Transverse colon (tissue), 4 donors: ENCODE data around the gene GP1BB. TPM values are rescaled to one million over a fixed set of nuclear protein-coding genes. Genes with fewer than 3 reads are reported as not detected.

ENCODE experiments used
- DNase-seq: peaks from one replicate; pipeline ENCODE4 v3.0.0-alpha.2; 2019
- H3K27ac ChIP-seq, 4 donors: fragments of 200-600 bp; sonication (generic); 2 replicates each; pipeline ENCODE4 v1.5.1; 2016 to 2018; ENCODE audit warnings: inconsistent platforms in 4 of 4
- H3K27me3 ChIP-seq: fragments of 200-600 bp; sonication (generic); 2 replicates; pipeline ENCODE4 v1.5.1; 2017; ENCODE audit warnings: inconsistent platforms
- H3K36me3 ChIP-seq, 4 donors: fragments of 200-600 bp; sonication (generic); 2 replicates each; pipeline ENCODE4 v1.5.1; 2017 to 2019; ENCODE audit warnings: inconsistent platforms in 4 of 4
- H3K4me1 ChIP-seq, 4 donors: fragments of 200-600 bp; sonication (generic); 2 replicates each; pipeline ENCODE4 v1.5.1; 2017 to 2020; ENCODE audit warnings: inconsistent platforms in 4 of 4
- H3K4me3 ChIP-seq, 4 donors: fragments of 200-600 bp; sonication (generic); 1 replicate in 1 of 4; 2 replicates in 3 of 4; pipeline versions ENCODE4 v1.5.1 to v1.6.1; 2017 to 2019; ENCODE audit warnings: inconsistent platforms in 4 of 4
- H3K9me3 ChIP-seq, 2 donors: fragments of 200-600 bp; sonication (generic); 2 replicates each; pipeline ENCODE4 v1.5.1; 2017 to 2019; ENCODE audit warnings: inconsistent platforms in 2 of 2
- EP300 ChIP-seq: sonication (generic); formaldehyde crosslinking; IDR thresholded peaks from one replicate; pipeline ENCODE4 v1.6.1; 2017; ENCODE audit warnings: antibody characterized with exemption, low read depth
- POLR2A ChIP-seq: fragments of 450-650 bp; IDR thresholded peaks from one replicate; pipeline ENCODE4 v1.6.1; 2016; ENCODE audit warnings: antibody characterized with exemption, mild to moderate bottlenecking, moderate library complexity
- POLR2AphosphoS5 ChIP-seq, 3 donors: sonication (generic); formaldehyde crosslinking; IDR thresholded peaks; one replicate each; pipeline ENCODE4 v1.6.1; 2016; ENCODE audit warnings: antibody characterized with exemption in 3 of 3
- WGBS, 2 donors: methylation state at CpG; one replicate each; pipeline ENCODE4 v1.1.5; 2018; ENCODE audit warnings: low coverage in 1 of 2; 5-methylcytosine and 5-hydroxymethylcytosine counted together
- in situ Hi-C, 4 donors: fragments of 200-750 bp; cut with MboI; loops; one replicate each; pipeline versions ENCODE4 v1.15.0 to v1.15.1; 2017; ENCODE audit warnings: low sequenced_read_pairs in 3 of 4, low pct_ligation_motif_present in 1 of 4, low pct_unique_long_range_greater_than_20kb in 1 of 4
- intact Hi-C: fragments of 100-400 bp; cut with DNase I; formaldehyde crosslinking; loops from one replicate; pipeline ENCODE4 v1.15.1; 2023; ENCODE audit warnings: low total_unique reads
- total RNA-seq, 4 donors: library from RNA; depleted of rRNA; stranded (reverse); fragments of >200 nt; gene quantifications; one replicate each; pipeline ENCODE4 v1.1.0, GENCODE V29; 2016
- TF ChIP-seq, protein P1 (sequence below), 5 experiments: fragments of 200-600 bp in 3 of 5; fragments of 450-650 bp in 2 of 5; sonication (generic) in 3 of 5; IDR thresholded peaks; 1 replicate in 2 of 5; 2 replicates in 3 of 5; pipeline ENCODE4 v1.5.1; 2016 to 2017; ENCODE audit warnings: antibody characterized with exemption in 5 of 5, inconsistent platforms in 3 of 5, mild to moderate bottlenecking in 2 of 5, moderate library complexity in 1 of 5

The GP1BB gene
- total RNA-seq, 4 donors from 2014 or later, result 0.41 to 10.3 (median 1.8) TPM

DNA sequence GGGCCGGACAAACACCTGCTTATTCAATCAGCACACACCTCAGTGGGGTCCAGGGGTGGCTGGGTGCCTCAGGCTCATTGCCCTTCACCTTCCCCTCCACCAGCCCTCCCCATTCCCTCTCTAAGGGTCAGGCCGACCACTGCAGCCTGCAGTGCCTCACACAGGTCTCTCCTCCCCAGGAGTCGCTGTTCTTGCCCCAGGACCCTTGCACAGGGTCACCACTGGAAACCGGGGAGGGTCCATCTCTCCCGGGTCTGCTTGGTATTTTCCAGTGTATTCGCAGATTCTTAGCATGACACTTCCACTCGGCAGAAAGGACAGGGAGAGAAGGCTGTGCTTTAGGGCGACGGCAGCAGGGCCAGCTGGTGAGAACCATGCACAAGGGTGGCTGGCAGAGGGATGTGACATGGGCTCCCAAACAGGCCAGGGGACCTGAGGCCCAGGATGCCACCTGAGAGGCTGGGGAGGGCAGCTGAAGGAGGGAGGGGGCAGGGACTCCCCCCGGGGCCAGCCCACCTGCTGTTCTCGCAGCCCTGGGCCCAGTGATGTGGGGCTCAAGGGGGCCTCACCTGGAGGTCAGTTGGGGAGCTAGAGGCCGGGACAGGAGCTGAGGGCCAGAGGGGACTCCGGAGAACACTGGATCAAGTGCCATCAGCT is 21.1 kb downstream of the GP1BB start:
- H3K27ac ChIP-seq, result no peak overlapping the region
- H3K36me3 ChIP-seq, result no peaks in the 10 kb centered on the region
- no peak overlapping the region for H3K4me3 ChIP-seq
- intact Hi-C loops, result no loop called here
- no peaks in the 10 kb centered on the region for H3K27me3 ChIP-seq
- TF ChIP-seq, protein P1, sequence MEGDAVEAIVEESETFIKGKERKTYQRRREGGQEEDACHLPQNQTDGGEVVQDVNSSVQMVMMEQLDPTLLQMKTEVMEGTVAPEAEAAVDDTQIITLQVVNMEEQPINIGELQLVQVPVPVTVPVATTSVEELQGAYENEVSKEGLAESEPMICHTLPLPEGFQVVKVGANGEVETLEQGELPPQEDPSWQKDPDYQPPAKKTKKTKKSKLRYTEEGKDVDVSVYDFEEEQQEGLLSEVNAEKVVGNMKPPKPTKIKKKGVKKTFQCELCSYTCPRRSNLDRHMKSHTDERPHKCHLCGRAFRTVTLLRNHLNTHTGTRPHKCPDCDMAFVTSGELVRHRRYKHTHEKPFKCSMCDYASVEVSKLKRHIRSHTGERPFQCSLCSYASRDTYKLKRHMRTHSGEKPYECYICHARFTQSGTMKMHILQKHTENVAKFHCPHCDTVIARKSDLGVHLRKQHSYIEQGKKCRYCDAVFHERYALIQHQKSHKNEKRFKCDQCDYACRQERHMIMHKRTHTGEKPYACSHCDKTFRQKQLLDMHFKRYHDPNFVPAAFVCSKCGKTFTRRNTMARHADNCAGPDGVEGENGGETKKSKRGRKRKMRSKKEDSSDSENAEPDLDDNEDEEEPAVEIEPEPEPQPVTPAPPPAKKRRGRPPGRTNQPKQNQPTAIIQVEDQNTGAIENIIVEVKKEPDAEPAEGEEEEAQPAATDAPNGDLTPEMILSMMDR (IDR thresholded peaks at IDR 0.05), result no peak
- H3K9me3 ChIP-seq, result no peaks in the 10 kb centered on the region
- no peak for DNase-seq
- H3K4me1 ChIP-seq, result no peaks in the 10 kb centered on the region
- in situ Hi-C loops, result no loop called here
- WGBS, 2 donors, result 81 to 88% methylated on average over 3 to 13 of the region's 13 CpGs

DNA sequence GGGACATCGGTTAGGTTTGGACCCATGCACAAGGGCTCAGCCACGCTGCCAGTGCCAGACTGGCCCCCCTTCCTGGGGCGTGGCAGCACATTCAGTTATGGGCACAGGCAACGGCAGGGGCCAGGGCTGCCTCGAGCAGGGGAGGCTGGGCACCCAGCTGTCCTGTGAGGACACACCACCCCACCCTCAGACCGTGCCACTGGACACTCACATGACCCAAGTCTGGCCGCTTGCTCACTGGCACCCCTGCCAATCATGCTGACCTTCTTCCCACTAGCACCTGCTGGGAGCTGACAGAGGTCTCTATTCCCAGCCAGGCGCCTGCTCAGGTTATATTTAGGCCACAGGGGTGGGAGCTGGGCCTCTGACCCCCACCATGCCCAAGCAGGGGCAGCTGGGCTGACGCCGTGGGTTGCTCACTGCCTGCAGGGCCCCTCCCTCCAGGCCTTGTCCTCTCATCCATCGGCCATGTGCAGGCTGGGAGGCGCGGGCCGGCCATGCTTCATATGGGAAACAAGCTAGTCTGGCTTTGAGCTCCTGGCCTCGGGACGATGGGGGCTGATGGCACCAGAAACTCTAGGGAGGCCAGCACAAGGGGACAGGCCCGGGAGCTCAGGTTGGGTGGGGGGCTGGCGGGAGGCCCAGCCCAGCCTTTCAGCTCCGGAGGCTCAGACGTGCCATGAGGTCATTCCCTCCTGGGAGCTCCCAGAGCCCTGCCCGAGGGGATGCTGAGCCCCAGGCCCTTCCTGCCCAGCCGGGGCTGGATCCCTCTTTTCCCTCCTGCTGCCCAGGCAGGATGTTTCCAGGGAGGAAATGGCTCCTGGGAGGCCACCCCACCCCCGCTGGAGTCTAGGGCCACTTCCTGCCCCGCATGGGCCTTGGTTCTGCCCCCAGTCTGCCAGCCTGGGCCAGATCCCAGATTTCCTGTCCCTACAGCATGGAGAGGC is 22.1 kb downstream of the GP1BB start:
- intact Hi-C loops (no loop called here), in situ Hi-C loops (no loop called here)
- no peaks in the 10 kb centered on the region for H3K36me3 ChIP-seq
- peaks cover 3% of the 10 kb centered on the region for H3K27me3 ChIP-seq
- 57% methylated on average over 17 of the region's 24 CpGs; no CpG with 5 or more reads in 1 of the 2 donors for WGBS, 2 donors
- H3K27ac ChIP-seq, result no peak overlapping the region
- no peak overlapping the region for H3K4me3 ChIP-seq
- H3K9me3 ChIP-seq, result no peaks in the 10 kb centered on the region
- TF ChIP-seq POLR2AphosphoS5 (IDR thresholded peaks at IDR 0.05) (no peak), POLR2A (no peak), EP300 (no peak)
- TF ChIP-seq, protein P1 (IDR thresholded peaks at IDR 0.05), result no peak
- no peak for DNase-seq
- no peaks in the 10 kb centered on the region for H3K4me1 ChIP-seq

DNA sequence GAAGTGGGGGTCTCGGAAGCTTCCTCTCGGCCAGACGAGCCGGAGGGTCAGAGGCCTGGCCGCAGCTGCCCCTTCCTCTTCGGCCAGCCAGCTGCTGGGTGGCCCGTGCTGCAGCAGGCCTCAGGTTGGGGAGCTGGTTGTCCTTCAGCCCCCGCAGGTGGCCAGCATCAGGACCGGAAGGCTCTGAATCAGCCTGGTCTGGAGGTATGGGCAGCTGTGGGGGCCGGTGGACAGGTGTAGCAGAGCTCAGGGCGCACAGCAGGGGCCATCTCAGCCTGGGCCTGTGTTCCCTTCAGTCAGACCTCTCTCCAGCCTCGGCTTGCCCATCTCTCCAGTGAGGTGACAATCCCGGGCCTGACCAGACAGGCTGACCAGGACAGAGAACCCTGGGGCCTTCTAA is 23.4 kb downstream of the GP1BB start:
- H3K4me3 ChIP-seq, result no peak overlapping the region
- intact Hi-C loops (no loop called here), in situ Hi-C loops (no loop called here)
- DNase-seq, result no peak
- TF ChIP-seq POLR2AphosphoS5 (IDR thresholded peaks at IDR 0.05) (no peak), EP300 (no peak), POLR2A (no peak)
- TF ChIP-seq, protein P1 (IDR thresholded peaks at IDR 0.05), result no peak
- no peaks in the 10 kb centered on the region for H3K4me1 ChIP-seq
- no peaks in the 10 kb centered on the region for H3K36me3 ChIP-seq
- no peak overlapping the region for H3K27ac ChIP-seq
- H3K27me3 ChIP-seq, result peaks cover 13% of the 10 kb centered on the region
- WGBS, 2 donors, result 88% methylated on average over 12 of the region's 13 CpGs; no CpG with 5 or more reads in 1 of the 2 donors
- H3K9me3 ChIP-seq, result no peaks in the 10 kb centered on the region

DNA sequence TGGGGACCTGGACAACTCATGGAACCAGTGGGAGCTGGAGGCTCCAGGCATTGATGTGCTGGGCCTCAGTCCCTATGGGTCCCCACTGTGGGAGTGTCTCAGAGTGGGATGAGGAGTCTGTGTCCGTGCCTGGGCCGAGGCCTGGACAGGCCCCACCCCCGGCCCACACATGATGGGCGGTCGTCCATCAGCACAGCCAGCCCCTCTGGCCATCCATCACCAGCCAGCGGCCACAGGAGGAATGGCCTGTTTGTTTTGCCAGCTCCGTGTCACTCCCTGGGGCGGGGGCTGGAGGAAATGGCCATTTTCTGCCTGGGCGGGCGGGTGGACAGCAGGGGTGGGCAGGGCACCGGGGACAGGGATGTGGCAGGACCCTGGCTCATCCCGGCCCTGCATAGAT is 24.2 kb downstream of the GP1BB start:
- intact Hi-C loops, result no loop called here
- H3K27ac ChIP-seq, result no peak overlapping the region
- no peak overlapping the region for H3K4me3 ChIP-seq
- DNase-seq, result no peak
- in situ Hi-C loops, result no loop called here
- peaks cover 21% of the 10 kb centered on the region for H3K27me3 ChIP-seq
- TF ChIP-seq, protein P1 (IDR thresholded peaks at IDR 0.05), result no peak
- H3K36me3 ChIP-seq, result no peaks in the 10 kb centered on the region
- H3K4me1 ChIP-seq, result no peaks in the 10 kb centered on the region
- 64% methylated on average over 9 of the region's 12 CpGs; no CpG with 5 or more reads in 1 of the 2 donors for WGBS, 2 donors
- no peaks in the 10 kb centered on the region for H3K9me3 ChIP-seq
